HepG2 (cell line): Measurements from ENCODE around the gene SFXN5. TPM values are rescaled to one million over a fixed set of nuclear protein-coding genes. Genes with fewer than 3 reads are reported as not detected.

Experiments
- AHDC1 ChIP-seq: sonication (generic); formaldehyde crosslinking; IDR thresholded peaks from 2 replicates; pipeline ENCODE4 v1.5.1; 2020; ENCODE audit warnings: mild to moderate bottlenecking, missing genetic modification reagents, borderline replicate concordance
- CEBPG ChIP-seq: IDR thresholded peaks from 2 replicates; pipeline ENCODE4 v1.6.1; 2016
- EEA1 ChIP-seq: sonication (generic); formaldehyde crosslinking; IDR thresholded peaks from 2 replicates; pipeline ENCODE4 v1.5.1; 2020; ENCODE audit warnings: mild to moderate bottlenecking, missing genetic modification reagents, borderline replicate concordance
- HDAC1 ChIP-seq: sonication (generic); formaldehyde crosslinking; IDR thresholded peaks from 2 replicates; pipeline ENCODE4 v1.5.1; 2020; ENCODE audit warnings: mild to moderate bottlenecking, missing genetic modification reagents
- HMGXB3 ChIP-seq: sonication (generic); formaldehyde crosslinking; IDR thresholded peaks from 2 replicates; pipeline ENCODE4 v1.4.0; 2020; ENCODE audit warnings: missing genetic modification reagents, borderline replicate concordance
- HOXD1 ChIP-seq: sonication (generic); formaldehyde crosslinking; IDR thresholded peaks from 2 replicates; pipeline ENCODE4 v1.5.0; 2020; ENCODE audit warnings: missing genetic modification reagents
- PREB ChIP-seq: sonication (generic); formaldehyde crosslinking; IDR thresholded peaks from 2 replicates; pipeline ENCODE4 v1.4.0; 2020; ENCODE audit warnings: missing genetic modification reagents
- RFXANK ChIP-seq: IDR thresholded peaks from 2 replicates; pipeline ENCODE4 v1.6.1; 2016
- SMARCE1 ChIP-seq: fragments of 450-650 bp; IDR thresholded peaks from 2 replicates; pipeline ENCODE4 v1.6.1; 2017; ENCODE audit warnings: borderline replicate concordance
- ZFP90 ChIP-seq: sonication (generic); formaldehyde crosslinking; IDR thresholded peaks from 2 replicates; pipeline ENCODE4 v1.8.0; 2022; ENCODE audit warnings: missing genetic modification reagents, mild to moderate bottlenecking, inconsistent platforms, borderline replicate concordance
- ZNF256 ChIP-seq: sonication (generic); formaldehyde crosslinking; conservative IDR thresholded peaks from 2 replicates; pipeline ENCODE4 v1.4.0; 2020; ENCODE audit warnings: missing genetic modification reagents
- ZNF557 ChIP-seq: sonication (generic); formaldehyde crosslinking; IDR thresholded peaks from 2 replicates; pipeline ENCODE4 v1.4.0; 2020; ENCODE audit warnings: missing genetic modification reagents
- polyA plus RNA-seq, 8 experiments: library from polyadenylated mRNA; depleted of rRNA in 3 of 8; stranded (reverse) in 7 of 8; unstranded in 1 of 8; fragments of >200 nt; fragmentation: Illumina TruSeq in 4 of 8; extraction: Trizol in 4 of 8; gene quantifications; 2 replicates each; pipeline versions ENCODE4 v1.2.1 to v1.2.3, GENCODE V29; 2011 to 2016; ENCODE audit warnings: low read depth in 4 of 8, missing spikeins in 1 of 8, mixed read lengths in 1 of 8; ENCODE audit not compliant: insufficient read depth in 1 of 8
- total RNA-seq, 5 experiments: library from RNA; depleted of rRNA; stranded (reverse); fragments of >200 nt; fragmentation: Illumina TruSeq; extraction: Trizol; gene quantifications; 2 replicates each; pipeline ENCODE4 v1.2.3, GENCODE V29; 2016; ENCODE audit warnings: low read depth in 1 of 5
- TF ChIP-seq, protein P1 (sequence below): IDR thresholded peaks from 2 replicates; pipeline ENCODE4 v1.6.1; 2016; ENCODE audit warnings: low read depth, control low read depth
- TF ChIP-seq, protein P2 (sequence below): sonication (generic); formaldehyde crosslinking; IDR thresholded peaks from 2 replicates; pipeline ENCODE4 v1.8.0; 2023; ENCODE audit warnings: mild to moderate bottlenecking, missing genetic modification reagents

The SFXN5 gene
- total and polyA plus RNA-seq, 2 of the 13 experiments (the other 11 are each of a cell fraction or from before 2014, with no cell fraction given), result 34.9 to 37.4 TPM

GRCh38 chr2:72893594-72894319, 177.8 kb downstream of the SFXN5 start (continued):
- TF ChIP-seq, protein P1, sequence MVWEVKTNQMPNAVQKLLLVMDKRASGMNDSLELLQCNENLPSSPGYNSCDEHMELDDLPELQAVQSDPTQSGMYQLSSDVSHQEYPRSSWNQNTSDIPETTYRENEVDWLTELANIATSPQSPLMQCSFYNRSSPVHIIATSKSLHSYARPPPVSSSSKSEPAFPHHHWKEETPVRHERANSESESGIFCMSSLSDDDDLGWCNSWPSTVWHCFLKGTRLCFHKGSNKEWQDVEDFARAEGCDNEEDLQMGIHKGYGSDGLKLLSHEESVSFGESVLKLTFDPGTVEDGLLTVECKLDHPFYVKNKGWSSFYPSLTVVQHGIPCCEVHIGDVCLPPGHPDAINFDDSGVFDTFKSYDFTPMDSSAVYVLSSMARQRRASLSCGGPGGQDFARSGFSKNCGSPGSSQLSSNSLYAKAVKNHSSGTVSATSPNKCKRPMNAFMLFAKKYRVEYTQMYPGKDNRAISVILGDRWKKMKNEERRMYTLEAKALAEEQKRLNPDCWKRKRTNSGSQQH (CRISPR knock-in tag), result no peak
- TF ChIP-seq ZNF256 (no peak), HDAC1 (CRISPR knock-in tag) (no peak), SMARCE1 (no peak), ZNF557 (CRISPR knock-in tag) (no peak), EEA1 (no peak), HMGXB3 (no peak), ZFP90 (CRISPR knock-in tag) (no peak), HOXD1 (CRISPR knock-in tag) (no peak), PREB (CRISPR knock-in tag) (no peak), RFXANK (CRISPR knock-in tag) (no peak), AHDC1 (CRISPR knock-in tag) (no peak), CEBPG (CRISPR knock-in tag) (peak; percentile 40; the same call in 1 of the 2 replicates)
- TF ChIP-seq, protein P2, sequence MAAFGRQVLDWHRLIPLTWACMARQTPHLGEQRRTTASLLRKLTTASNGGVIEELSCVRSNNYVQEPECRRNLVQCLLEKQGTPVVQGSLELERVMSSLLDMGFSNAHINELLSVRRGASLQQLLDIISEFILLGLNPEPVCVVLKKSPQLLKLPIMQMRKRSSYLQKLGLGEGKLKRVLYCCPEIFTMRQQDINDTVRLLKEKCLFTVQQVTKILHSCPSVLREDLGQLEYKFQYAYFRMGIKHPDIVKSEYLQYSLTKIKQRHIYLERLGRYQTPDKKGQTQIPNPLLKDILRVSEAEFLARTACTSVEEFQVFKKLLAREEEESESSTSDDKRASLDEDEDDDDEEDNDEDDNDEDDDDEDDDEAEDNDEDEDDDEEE, result no peak
